ENCODE data around the gene ANTXR1.

GRCh38 chr2:68994864-68995263 lies 18.1 kb upstream of the ANTXR1 start:
- TF ChIP-seq POLR2AphosphoS5 (IDR thresholded peaks at IDR 0.05; ENCODE audit: low read depth, low read length) (no peak), POLR2A (IDR thresholded peaks at IDR 0.05; ENCODE audit: low read depth, low read length) (no peak), TAF1 (IDR thresholded peaks at IDR 0.05; ENCODE audit: low read depth, low read length) (no peak), POU2F2 (IDR thresholded peaks at IDR 0.05; ENCODE audit: low read depth, low read length) (no peak), SPI1 (IDR thresholded peaks at IDR 0.05; ENCODE audit: low read depth, low read length) (no peak)
